HG02981 (cell line): ENCODE data around the gene NCOA5.

Experiments used
- ATAC-seq: cut with Tn5 transposase; IDR thresholded peaks from one replicate; pipeline ENCODE4 v1.9.1; 2021; ENCODE audit warnings: mild to moderate bottlenecking, moderate library complexity; ENCODE audit not compliant: unreplicated experiment

NCOA5 gene

DNA sequence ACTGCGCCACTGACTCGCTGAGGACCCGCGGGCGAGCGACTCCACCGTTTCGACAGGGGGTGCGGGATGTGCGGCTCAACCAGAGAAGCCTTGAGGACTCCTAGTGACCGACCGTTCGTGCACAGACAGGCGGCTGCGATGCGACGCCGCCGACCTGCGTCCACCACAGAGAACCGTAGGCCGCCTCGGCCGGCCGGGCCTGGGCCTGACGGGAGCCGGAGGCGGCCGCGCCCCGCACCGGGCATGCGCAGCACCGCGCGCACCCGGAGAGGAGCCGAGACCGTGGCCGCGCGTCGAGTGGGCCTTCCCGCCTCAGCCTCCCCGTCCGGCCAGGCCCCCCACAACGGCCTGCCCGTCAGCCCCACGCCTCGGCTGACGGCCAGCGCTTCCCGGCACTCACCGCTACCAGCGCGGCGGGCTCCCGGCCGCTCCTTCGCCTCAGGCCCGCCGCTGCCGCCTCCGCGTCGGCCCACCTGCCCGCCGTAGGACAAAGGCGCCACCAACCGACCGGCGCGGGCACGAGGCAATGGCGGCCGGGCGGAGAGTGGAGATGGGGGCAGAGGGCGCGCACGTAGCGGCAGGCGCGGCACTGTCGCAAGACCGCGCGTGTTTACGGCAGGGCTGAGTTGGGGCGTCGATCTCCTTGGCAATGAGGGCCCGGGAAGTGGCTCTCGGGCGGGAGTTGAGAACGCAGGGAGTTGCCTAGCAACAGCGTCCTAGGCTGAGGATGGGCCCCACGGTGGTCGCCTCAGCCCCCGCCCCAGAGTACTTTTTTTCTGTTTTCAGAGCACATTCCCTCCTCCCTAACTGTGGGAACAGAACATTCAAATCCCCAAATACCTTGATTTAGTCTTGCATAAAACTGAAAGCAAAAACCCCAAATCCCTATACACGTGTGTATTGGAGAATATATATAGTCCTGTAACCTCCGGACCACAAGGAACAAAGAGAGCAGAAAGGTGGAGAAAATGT lies at the start of gene NCOA5:
Gene NCOA5 (minus strand): TSS at position 546 of the 972 bp plus-strand sequence. CDS start 10,538 bp downstream, outside the sequence.
- ATAC-seq: peak; percentile 76

GRCh38 chr20:46139266-46139889 lies 49.6 kb upstream of the NCOA5 start:
- no peak for ATAC-seq

GRCh38 chr20:46137816-46138215 lies 48.1 kb upstream of the NCOA5 start:
- ATAC-seq: no peak

GRCh38 chr20:46135856-46136633 lies 46.3 kb upstream of the NCOA5 start:
- ATAC-seq: no peak

- ATAC-seq: no peak
Observed at GRCh38 chr20:46134716-46135115, 45.0 kb upstream of the NCOA5 start.

DNA sequence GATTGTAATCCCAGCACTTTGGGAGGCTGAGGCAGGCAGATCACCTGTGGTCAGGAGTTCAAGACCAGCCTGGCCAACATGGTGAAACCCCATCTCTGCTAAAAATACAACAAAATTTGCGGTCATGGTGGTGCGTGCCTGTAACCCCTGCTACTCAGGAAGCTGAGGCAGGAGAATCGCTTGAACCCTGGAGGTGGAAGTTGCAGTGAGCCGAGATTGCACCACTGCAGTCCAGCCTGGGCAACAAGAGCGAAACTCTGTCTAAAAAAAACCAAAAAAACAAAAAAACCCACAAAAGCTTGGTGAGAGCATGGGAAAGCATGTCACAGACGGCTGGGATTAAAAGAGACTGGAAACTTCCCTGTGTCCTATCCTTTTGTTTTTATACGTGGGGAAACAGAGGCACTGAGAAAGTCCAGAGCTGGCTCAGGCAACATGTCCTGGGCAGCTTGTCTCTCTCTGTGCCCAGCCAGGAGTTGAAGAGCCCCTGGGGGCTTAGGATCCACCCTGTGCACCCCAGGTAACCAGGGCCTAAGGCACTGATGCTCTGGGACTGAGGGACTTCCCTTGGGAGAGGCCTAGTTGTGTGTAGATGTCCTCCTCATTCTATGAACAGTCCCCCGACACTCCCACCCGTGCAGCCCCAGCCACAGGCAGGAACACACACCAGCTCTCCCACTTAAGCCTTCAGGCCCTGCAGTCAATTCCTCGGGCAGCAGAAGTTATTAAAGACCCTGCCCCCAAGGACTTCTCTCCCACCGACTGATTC lies 44.3 kb upstream of the NCOA5 start:
- no peak for ATAC-seq

- ATAC-seq: no peak
Observed at GRCh38 chr20:46132705-46133120, 43.0 kb upstream of the NCOA5 start.

- no peak for ATAC-seq
Observed at GRCh38 chr20:46131396-46131795, 41.6 kb upstream of the NCOA5 start.

- no peak for ATAC-seq
Observed at GRCh38 chr20:46130534-46130933, 40.8 kb upstream of the NCOA5 start.

GRCh38 chr20:46129955-46130481 lies 40.3 kb upstream of the NCOA5 start:
- no peak for ATAC-seq

DNA sequence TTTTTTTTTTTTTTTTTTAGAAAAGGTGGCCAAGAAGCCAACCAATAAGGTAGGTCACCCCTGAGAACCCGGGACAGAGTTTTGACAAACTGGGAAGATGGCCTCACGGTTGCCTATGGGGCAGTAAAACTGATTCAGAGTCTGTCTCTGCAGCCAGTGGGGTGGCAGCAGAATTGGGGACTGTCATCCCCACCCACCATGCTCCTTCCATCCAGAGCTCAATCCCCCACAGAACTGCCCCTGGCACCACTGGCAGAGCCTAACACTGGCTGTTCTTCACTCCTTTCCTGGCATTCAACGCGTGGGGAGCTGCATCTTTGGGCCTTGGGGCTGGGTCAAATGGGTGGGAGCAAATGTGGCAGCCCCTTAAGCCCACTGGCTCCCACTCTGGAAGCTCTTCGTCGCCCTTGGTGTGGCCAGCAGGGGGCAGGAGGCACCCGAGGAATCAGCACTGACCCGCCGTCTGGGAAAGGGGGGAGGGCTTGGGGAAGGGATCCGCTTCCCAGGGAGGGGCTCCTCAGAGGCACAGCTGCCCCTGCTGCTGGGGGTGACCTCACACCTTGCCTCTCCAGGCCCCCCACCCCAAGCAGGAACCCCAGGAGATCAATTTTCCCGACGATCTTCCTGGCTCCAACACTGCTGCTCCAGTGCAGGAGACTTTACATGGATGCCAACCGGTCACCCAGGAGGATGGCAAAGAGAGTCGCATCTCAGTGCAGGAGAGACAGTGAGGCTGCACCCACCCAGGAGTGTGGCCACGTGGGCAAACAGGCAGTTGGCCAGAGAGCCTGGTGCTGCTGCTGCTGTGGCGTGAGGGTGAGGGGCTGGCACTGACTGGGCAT lies 38.8 kb upstream of the NCOA5 start:
- ATAC-seq: no peak

- ATAC-seq: no peak
Observed at GRCh38 chr20:46127396-46128010, 37.7 kb upstream of the NCOA5 start.

GRCh38 chr20:46126440-46127056 lies 36.8 kb upstream of the NCOA5 start:
- ATAC-seq: no peak

GRCh38 chr20:46123482-46124245 lies 33.9 kb upstream of the NCOA5 start:
- ATAC-seq: no peak

- no peak for ATAC-seq
Observed at GRCh38 chr20:46122516-46123481, 33.0 kb upstream of the NCOA5 start.

GRCh38 chr20:46122071-46122470 lies 32.3 kb upstream of the NCOA5 start:
- ATAC-seq: no peak
